DND-41 (cell line): ENCODE results near the gene PNPLA6.

Experiments
- EZH2 ChIP-seq: IDR thresholded peaks from 3 replicates; pipeline ENCODE4 v1.6.1; 2012; ENCODE audit warnings: borderline replicate concordance, low read depth, mild to moderate bottlenecking, moderate library complexity, low read length, inconsistent platforms; ENCODE audit not compliant: severe bottlenecking
- TF ChIP-seq, protein P1 (sequence below): IDR thresholded peaks from 2 replicates; pipeline ENCODE4 v1.5.1; 2012; ENCODE audit warnings: borderline replicate concordance, low read length, moderate library complexity, mild to moderate bottlenecking; ENCODE audit not compliant: poor library complexity, severe bottlenecking; ENCODE audit errors: extremely low read depth

DNA sequence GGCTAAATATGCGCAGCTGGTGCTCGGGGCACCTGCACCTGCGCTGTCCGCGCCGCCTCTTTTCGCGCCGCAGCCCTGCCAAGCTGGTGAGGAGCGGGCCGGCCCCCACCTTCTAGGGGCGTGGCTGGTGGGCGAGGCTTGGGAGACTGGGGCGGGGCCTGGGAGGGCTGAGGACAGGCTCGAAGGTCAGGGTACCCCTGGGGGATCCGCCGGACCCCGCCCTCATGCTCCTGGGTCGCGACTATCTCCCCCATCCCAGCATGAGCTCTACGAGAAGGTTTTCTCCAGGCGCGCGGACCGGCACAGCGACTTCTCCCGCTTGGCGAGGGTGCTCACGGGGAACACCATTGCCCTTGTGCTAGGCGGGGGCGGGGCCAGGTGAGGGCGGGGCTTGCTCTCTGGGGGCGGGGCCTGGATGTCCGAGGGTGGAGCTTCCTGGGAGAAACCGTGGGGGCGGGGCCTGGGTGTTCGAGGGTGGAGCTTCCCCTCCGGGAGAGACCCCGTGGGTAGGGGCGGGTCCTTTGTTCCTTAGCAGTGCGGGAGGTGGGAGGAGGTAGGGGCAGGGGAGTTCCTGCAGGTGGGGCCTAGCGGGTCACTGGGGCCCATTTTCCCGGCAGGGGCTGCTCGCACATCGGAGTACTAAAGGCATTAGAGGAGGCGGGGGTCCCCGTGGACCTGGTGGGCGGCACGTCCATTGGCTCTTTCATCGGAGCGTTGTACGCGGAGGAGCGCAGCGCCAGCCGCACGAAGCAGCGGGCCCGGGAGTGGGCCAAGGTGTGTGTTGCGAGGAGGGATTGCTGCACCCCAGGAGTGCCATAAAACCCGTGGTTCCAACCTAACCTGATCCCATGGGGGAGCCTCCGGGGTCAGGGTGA is 19.7 kb downstream of the PNPLA6 start:
- TF ChIP-seq, protein P1, sequence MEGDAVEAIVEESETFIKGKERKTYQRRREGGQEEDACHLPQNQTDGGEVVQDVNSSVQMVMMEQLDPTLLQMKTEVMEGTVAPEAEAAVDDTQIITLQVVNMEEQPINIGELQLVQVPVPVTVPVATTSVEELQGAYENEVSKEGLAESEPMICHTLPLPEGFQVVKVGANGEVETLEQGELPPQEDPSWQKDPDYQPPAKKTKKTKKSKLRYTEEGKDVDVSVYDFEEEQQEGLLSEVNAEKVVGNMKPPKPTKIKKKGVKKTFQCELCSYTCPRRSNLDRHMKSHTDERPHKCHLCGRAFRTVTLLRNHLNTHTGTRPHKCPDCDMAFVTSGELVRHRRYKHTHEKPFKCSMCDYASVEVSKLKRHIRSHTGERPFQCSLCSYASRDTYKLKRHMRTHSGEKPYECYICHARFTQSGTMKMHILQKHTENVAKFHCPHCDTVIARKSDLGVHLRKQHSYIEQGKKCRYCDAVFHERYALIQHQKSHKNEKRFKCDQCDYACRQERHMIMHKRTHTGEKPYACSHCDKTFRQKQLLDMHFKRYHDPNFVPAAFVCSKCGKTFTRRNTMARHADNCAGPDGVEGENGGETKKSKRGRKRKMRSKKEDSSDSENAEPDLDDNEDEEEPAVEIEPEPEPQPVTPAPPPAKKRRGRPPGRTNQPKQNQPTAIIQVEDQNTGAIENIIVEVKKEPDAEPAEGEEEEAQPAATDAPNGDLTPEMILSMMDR, result no peak
- no peak for TF ChIP-seq EZH2
